NCI-H446 treated with DMSO at 0.1 percent for 48 hours (cell line): Measurements from ENCODE around the gene SLC5A10.
"Not testable (repeated sequence)": the region's sequence is repeated elsewhere in the genome, so short reads cannot be mapped to it uniquely, and the experiment has no call there.

Experiments used
- DNase-seq: peaks from one replicate; lab custom pipeline; 2025; lab: John Stamatoyannopoulos, UW

SLC5A10 gene

GRCh38 chr17:18947866-18948265 lies 4.1 kb upstream of the SLC5A10 start:
- no peak for DNase-seq

- no peak for DNase-seq
Observed at GRCh38 chr17:18948476-18949006, 3.4 kb upstream of the SLC5A10 start.

- no peak for DNase-seq
Observed at GRCh38 chr17:18949566-18949965, 2.4 kb upstream of the SLC5A10 start.

- DNase-seq: no peak
Observed at GRCh38 chr17:18950346-18950745, 1.6 kb upstream of the SLC5A10 start.

- DNase-seq: no peak
Observed at GRCh38 chr17:18950944-18951905, 740 bp upstream of the SLC5A10 start.

GRCh38 chr17:18953231-18953728 lies 1.3 kb downstream of the SLC5A10 start:
- DNase-seq: no peak

- no peak for DNase-seq
Observed at GRCh38 chr17:18954321-18954720, 2.4 kb downstream of the SLC5A10 start.

GRCh38 chr17:18955009-18955408 lies 3.0 kb downstream of the SLC5A10 start:
- DNase-seq: no peak

- DNase-seq: not testable (repeated sequence)
Observed at GRCh38 chr17:18956021-18956420, 4.1 kb downstream of the SLC5A10 start.

GRCh38 chr17:18956581-18956980 lies 4.6 kb downstream of the SLC5A10 start:
- DNase-seq: no peak

GRCh38 chr17:18957831-18958230 lies 5.9 kb downstream of the SLC5A10 start:
- no peak for DNase-seq

GRCh38 chr17:18958611-18959010 lies 6.6 kb downstream of the SLC5A10 start:
- DNase-seq: no peak

- DNase-seq: no peak
Observed at GRCh38 chr17:18959071-18959844, 7.3 kb downstream of the SLC5A10 start.

- no peak for DNase-seq
Observed at GRCh38 chr17:18959845-18960240, 7.9 kb downstream of the SLC5A10 start.

- DNase-seq: no peak
Observed at GRCh38 chr17:18960241-18960665, 8.3 kb downstream of the SLC5A10 start.

- no peak for DNase-seq
Observed at GRCh38 chr17:18960803-18961511, 9.0 kb downstream of the SLC5A10 start.

- no peak for DNase-seq
Observed at GRCh38 chr17:18961634-18962493, 9.9 kb downstream of the SLC5A10 start.

GRCh38 chr17:18962494-18962815 lies 10.5 kb downstream of the SLC5A10 start:
- DNase-seq: no peak

- DNase-seq: no peak
Observed at GRCh38 chr17:18963126-18964017, 11.4 kb downstream of the SLC5A10 start.

- no peak for DNase-seq
Observed at GRCh38 chr17:18964018-18964351, 12.0 kb downstream of the SLC5A10 start.
